RWPE1 (cell line): ENCODE measurements around the gene C16orf74.
A peak's percentile ranks its signal among the peaks of the same experiment; 100 is the strongest.

Experiments used
- CTCF ChIA-PET: fragments of 350-600 bp; sonication (Branson Sonifier 250); formaldehyde crosslinking; extraction: SDS; loops from one replicate; lab custom pipeline; 2021; lab: Yijun Ruan, JAX
- POLR2A ChIA-PET: fragments of 400-600 bp; formaldehyde crosslinking; extraction: SDS; loops from one replicate; lab custom pipeline; 2020; ENCODE audit warnings: antibody characterized with exemption; ENCODE audit not compliant: low non-redundant PET; lab: Yijun Ruan, JAX
- DNase-seq: peaks from one replicate; pipeline ENCODE4 v3.0.0; 2012; ENCODE audit warnings: low spot score
- H3K27ac ChIP-seq: fragments of 450-650 bp; 2 replicates; pipeline ENCODE4 v1.5.1; 2017
- TF ChIP-seq, protein P1 (sequence below): fragments of 450-650 bp; conservative IDR thresholded peaks from 2 replicates; pipeline ENCODE4 v1.5.1; 2017; ENCODE audit warnings: low read depth, mild to moderate bottlenecking

C16orf74 gene

GRCh38 chr16:85674418-85674755 lies 76.5 kb downstream of the C16orf74 start:
- peak overlapping the region; percentile 46 for H3K27ac ChIP-seq
- TF ChIP-seq, protein P1, sequence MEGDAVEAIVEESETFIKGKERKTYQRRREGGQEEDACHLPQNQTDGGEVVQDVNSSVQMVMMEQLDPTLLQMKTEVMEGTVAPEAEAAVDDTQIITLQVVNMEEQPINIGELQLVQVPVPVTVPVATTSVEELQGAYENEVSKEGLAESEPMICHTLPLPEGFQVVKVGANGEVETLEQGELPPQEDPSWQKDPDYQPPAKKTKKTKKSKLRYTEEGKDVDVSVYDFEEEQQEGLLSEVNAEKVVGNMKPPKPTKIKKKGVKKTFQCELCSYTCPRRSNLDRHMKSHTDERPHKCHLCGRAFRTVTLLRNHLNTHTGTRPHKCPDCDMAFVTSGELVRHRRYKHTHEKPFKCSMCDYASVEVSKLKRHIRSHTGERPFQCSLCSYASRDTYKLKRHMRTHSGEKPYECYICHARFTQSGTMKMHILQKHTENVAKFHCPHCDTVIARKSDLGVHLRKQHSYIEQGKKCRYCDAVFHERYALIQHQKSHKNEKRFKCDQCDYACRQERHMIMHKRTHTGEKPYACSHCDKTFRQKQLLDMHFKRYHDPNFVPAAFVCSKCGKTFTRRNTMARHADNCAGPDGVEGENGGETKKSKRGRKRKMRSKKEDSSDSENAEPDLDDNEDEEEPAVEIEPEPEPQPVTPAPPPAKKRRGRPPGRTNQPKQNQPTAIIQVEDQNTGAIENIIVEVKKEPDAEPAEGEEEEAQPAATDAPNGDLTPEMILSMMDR: no peak
- ChIA-PET POLR2A (no interaction called here), CTCF (interaction anchor here (0.5 kb wide), 1 partner anchor 559 kb away, joined by 4 read pairs; no protein-coding TSS in a partner anchor)
- DNase-seq: no peak

DNA sequence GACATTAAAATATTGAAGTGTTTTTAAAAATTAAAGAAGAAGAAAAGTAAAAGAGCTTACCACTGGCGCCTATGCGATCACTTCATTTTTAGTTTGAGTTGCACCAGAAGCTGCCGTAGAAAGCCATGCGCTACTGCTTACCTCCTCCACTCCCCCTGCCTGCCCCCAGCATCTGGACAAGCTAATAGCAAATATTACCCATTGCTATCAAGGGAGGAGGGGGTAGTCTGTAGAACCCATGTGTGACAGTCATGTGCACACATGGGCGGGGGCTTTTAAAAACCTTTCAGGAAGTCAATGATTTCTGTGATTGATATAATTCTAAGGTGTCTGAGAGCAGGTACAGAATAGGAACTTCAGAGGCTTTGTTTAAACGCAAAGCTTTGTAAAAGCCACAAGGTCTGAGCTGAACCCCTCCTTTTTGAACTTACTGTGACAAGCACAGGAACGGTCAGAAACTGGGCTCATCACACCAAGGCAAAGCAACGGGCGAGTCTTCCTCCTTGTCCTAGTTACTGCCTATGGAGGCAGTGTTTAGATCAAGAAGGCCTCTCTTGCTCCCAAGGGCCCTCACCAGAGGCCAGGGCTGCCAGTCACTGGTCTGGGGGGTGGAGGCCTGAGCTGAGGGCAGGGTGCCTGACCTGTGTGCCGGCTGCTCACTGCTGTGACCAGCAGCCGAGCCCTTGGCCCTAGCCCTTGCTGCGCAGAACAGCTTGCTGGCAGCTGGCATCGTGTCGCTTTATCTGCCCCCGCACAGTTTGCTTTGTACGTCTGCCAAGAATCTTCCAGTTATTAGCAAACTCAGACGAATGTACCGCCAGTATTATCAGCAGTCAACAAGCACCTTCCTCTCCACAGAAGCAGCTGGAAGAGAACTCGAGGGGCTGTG lies 77.1 kb downstream of the C16orf74 start:
- TF ChIP-seq, protein P1: no peak
- ChIA-PET POLR2A (no interaction called here), CTCF (interaction anchor here (0.5 to 0.7 kb wide), 2 partner anchors 559 to 1464 kb away, joined by 4 to 5 read pairs; no protein-coding TSS in a partner anchor)
- peak overlapping the region; percentile 46 for H3K27ac ChIP-seq
- DNase-seq: no peak

DNA sequence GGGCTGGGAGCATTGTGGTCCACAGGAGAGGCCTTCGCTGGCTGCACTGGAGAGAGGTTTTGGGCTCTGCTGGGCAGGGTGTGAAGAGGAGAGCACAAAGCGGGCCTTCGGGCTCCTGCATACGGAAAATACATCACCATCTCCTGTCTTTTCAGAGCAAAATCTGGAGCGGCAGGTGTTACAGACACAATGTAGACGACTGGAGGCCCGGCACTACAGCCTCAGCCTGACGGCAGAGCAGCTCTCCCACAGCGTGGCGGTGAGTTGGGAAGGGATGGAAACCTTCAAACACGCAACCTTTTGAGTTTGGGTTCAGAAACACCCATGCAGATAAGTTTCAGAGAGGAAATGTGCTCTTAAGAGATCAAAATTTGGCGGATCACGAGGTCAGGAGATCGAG lies 80.1 kb downstream of the C16orf74 start:
- ChIA-PET POLR2A (interaction anchor here (0.6 kb wide), 2 partner anchors 78 to 407 kb away, joined by 3 to 6 read pairs; no protein-coding TSS in a partner anchor), CTCF (no interaction called here)
- H3K27ac ChIP-seq: no peak overlapping the region
- TF ChIP-seq, protein P1: no peak
- no peak for DNase-seq

DNA sequence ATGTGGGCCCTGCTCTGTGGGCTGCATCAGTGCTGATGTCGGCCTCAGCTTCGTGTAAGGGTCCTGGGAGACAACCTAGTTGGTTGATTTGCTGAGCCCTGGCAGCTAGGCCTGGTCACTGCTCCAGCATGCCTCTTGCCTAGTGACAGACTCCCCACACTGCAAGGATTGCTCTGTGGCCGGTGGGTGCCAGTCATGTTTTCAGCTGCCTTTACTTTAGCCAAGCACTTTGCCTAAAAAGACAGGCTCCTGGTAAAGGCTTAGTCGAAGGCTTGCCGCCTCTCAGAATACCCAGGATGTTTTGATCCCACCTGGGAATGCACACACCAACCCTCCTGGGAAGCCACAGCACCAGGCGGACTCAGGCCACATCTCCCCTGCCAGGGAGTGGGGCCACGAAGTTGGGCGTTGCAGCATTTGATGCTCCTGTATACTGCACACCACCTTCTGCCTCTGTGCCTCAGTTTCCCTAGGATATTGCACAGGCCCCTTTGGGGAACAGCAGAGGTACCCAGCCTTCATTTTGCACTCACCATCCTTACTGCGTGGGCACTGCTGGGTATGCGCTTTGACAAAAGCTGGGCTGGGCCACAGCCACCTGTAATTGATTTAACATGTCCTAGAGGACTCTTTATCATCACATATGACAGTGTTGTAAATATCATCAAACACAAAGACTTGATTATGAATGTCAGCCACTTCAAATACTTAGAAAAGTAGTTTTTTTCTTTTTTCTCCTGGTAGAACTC lies 82.0 kb downstream of the C16orf74 start:
- POLR2A ChIA-PET: no interaction called here
- peak overlapping the region; percentile 23; the same call in 1 of the 2 replicates for H3K27ac ChIP-seq
- TF ChIP-seq, protein P1: no peak
- CTCF ChIA-PET: interaction anchor here (0.5 kb wide), 1 partner anchor 9 kb away, joined by 3 read pairs; no protein-coding TSS in a partner anchor
- DNase-seq: no peak

DNA sequence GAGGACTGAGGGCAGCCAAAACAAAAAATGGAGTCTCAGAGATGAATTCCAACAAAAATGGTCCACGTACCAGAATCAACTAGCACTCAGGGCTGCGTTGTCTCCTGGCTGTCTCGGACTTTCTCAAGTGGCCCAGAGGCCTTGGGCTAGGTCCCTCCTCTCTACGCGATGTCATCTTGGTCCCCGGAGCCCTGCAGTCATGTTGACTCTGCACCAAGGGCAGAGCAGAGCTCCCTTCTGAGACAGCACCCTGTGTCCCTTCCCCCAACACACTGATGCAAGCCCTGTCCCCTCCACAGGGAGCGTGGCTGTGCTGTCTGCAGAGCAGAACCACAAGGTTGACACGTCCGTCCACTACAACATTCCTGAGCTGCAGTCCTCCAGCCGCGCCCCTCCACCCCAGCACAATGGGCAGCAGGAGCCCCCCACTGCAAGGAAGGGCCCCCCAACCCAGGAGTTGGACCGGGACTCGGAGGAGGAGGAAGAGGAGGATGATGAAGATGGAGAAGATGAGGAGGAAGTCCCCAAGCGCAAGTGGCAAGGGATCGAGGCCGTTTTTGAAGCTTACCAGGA lies 83.0 kb downstream of the C16orf74 start:
- H3K27ac ChIP-seq: peak overlapping the region; percentile 23
- ChIA-PET CTCF (no interaction called here), POLR2A (no interaction called here)
- DNase-seq: no peak
- TF ChIP-seq, protein P1: no peak

DNA sequence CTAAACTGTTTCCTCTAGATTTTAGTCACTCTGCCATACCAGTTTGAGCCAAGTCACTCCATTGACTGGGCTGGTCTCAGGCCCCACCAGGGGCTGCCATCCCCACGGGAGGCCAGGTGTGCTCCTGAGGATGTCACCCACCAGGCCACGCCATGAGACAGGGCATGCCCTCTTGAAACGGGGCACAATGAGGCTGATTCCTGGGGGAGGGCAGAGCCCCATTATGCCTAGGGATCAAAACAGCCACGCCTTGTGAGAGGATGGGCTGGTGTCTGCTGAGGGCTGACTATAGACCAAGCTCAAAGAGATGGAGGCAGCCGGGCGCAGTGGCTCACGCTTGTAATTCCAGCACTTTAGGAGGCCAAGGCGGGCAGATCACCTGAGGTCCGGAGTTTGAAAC lies 83.6 kb downstream of the C16orf74 start:
- POLR2A ChIA-PET: no interaction called here
- CTCF ChIA-PET: no interaction called here
- peak overlapping the region; percentile 23 for H3K27ac ChIP-seq
- TF ChIP-seq, protein P1: no peak
- no peak for DNase-seq
